GM19467 (cell line): Measurements from ENCODE around the gene BEGAIN.
"Not testable (repeated sequence)": the region's sequence is repeated elsewhere in the genome, so short reads cannot be mapped to it uniquely, and the experiment has no call there.

Source experiments
- ATAC-seq: cut with Tn5 transposase; IDR thresholded peaks from one replicate; pipeline ENCODE4 v1.9.1; 2021; ENCODE audit warnings: mild to moderate bottlenecking, moderate library complexity; ENCODE audit not compliant: unreplicated experiment

Gene BEGAIN

GRCh38 chr14:100526632-100527031, 60.6 kb downstream of the BEGAIN start:
- ATAC-seq, result no peak

GRCh38 chr14:100526057-100526456, 61.2 kb downstream of the BEGAIN start:
- ATAC-seq, result no peak

- ATAC-seq, result no peak
These were observed 61.6 kb downstream of the BEGAIN start for GRCh38 chr14:100525615-100526014.

- no peak for ATAC-seq
These were observed 62.3 kb downstream of the BEGAIN start for GRCh38 chr14:100524933-100525243.

DNA sequence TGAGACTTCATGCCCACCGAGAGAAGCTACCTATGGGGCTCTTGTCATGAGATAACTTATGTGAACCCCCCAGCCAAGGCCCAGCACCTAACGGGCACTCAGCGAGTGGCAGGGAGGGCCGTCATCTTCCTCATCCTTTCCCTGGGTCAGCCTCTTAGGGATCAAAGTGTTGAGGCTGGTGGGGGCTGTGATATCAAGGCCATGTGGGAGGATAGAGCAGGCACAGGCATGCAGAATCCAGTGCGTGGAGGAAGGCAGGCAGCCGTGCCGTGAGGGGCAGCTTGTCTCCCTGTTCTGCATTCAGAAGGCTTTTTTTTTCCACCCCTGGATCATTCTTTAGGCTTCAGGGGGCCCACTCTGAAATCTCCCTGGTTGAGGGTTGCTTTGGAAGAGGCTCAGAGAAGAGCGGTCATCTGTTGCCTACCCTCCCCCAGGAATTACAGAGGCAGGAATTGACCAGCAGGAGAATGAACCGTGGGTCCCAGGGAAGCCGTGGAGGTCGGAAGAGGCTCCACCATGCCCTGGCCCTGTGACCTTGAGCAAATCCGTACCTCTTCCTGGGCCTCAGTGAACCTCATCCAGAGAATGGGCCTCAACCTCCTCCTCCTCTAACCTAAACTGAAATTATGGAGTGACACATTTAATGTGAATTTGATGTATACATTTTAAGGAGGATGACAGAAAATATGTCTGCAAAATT, 62.8 kb downstream of the BEGAIN start:
- no peak for ATAC-seq

DNA sequence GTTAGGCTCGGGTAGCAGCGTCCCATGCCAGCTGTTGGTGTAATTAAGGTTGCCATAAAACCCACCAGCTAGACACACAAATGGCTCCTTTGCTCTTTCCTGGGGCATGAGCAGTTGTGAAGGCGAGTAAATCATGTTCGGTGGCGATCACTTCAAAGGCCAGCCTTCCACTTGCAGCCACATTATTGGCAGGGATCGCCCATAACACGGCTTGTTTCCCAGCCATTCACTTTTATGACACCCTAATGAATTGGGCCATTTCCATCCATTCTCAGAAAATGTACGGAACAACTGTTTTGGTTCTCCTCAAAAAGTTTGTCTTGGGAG, 63.4 kb downstream of the BEGAIN start:
- ATAC-seq, result no peak

DNA sequence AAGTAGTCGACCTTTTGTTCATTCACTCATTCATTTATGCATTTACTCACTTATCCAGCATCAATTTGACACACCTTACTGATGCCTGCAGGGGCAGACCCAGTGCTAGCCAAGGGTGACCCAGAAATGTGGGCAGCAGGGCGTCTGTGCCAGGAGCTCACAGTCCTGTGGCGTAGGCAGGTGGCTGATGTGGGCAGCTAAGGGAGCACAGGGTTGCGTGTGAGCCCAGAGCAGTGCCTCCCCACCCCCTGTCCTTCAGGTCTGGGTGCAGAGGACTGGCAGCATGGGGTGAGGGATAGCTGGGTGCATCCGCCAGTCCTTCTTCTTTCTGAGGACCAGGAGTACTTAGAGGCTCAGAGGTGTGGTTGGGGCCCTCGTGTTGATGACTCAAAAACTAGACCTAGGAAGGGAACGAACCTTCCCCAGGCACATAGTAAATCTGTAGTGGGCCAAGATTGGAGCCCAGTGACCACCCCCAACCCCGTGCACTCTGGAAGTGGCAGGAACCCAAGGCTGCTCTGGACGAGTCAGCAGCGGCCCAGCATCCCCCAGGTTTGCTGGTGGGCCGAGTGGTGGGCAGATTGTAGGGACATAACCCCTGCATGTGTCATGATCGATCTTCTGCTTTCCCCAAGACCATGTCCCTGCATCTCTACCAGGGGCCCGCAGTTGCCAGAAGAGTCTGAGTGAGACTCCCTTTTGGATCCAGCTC, 63.9 kb downstream of the BEGAIN start:
- no peak for ATAC-seq

DNA sequence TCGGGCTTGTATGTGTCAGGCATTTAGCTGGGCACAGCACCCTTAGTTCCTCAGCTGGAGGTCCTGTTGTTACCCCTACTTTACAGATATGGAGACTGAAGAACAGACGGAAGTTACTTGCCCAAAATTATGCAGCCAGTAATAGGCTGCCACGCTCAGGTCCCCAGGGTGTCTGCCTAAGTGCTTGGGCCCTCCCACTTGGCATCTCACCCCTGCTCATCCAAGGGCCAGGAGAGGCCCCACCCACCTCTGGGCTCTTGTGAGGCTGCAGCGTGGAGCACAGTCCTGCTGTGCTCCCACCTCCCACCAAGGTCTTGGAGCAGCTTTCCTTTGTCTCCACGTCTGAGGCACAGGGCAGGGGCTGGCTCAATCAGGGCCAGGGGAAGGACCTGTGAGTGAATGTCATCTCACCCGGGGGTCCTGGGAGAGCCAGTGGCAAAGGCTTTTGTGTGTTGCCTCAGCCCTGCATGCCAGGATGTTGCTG, 64.6 kb downstream of the BEGAIN start:
- ATAC-seq, result no peak

DNA sequence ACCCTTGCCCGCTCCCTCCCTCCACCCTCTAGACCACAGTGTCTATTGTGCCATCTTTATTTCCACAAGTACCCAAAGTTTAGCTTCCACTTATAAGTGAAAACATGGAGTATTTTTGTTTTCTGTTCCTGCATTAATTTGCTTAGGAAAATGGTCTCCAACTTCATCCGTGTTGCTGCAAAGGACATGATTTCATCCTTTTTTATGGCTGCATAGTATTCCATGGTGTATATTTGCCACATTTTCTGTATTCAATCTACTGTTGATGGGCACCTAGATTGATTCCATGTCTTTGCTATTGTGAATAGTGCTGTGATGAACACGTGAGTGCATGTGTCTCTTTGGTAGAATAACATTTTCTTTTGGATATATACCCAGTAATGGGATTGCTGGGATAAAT, 81.2 kb downstream of the BEGAIN start:
- not testable (repeated sequence) for ATAC-seq

DNA sequence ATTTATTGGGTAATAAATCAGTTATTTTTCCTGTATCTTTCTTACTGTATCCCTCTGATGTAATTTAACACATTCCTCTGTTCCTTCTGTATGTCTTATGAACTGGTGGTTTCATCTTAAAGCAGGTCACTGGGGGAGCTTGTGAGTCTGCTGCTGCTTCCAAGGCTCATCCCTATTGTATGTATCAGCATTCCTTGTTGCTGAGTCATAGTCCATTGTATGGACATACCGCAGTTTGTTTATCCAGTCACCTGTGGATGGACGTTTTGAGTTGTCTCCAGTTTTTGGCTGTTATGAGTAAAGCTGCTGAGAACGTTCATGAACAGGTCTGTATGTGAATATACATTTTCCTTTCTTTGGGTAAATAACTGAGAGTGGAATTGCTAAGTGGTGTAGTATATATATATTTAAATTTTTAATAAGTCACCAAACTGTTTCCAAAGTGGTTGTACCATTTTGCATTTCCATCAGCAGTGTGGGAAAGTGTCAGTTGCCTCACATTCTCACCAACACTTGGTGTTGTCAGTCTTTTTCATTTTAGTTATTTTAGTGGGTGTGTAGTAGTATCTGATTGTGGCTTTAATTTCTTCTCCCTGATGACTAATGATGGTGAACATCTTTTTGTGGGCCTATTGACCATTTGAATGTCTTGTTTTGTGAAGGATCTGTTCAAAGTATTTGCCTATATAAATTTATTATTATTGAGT, 82.7 kb downstream of the BEGAIN start:
- no peak for ATAC-seq

- no peak for ATAC-seq
These were observed 84.0 kb downstream of the BEGAIN start for GRCh38 chr14:100503251-100503650.

DNA sequence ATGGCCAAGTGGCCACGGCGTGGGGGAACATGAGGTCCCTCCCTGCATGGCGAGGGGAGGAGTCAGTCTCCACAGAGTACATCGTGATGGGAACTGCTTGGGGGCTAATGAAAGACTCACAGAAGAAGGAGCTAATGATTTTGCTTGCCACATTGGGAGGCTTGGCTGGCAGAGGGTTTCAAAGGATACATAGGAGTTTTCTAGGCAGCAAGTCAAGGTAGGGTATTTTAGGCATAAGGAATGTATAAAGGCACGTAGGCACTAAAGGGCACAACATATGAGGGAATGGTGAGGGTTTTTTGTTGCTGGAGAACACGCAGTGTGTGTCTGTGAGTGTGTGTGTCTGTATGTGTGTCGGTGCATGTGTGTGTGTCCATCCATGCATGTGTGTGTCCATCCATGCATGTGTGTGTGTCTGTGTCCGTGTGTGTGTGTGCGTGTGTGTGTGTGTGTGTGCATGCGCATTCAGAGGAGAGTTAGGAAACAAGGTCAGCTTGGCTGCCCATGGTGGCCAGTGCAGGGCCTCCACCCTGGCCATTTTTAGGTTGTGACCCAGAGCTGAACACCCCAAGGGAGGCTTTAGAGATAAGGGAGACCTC, 84.5 kb downstream of the BEGAIN start:
- ATAC-seq, result no peak

GRCh38 chr14:100500128-100500527, 87.1 kb downstream of the BEGAIN start:
- ATAC-seq, result no peak

DNA sequence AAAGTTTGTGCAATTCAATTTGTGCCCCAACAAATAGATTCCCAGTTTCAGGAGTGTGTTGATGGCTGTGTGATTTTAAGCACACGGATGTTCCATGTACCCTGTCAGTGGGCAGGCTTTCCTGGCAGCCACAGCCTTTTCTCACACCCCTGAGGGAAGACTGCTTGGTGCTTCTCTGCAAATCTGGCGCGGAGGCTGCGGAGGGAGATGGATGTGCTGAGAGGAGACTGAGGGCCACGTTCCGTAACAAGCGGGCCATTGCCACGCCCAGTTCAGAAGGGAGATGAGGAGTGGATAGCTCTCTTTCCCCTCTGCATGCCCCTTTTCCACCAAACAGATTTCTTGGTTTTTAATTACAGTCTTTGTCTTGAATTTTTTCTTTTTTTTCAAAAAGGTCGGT, 89.1 kb downstream of the BEGAIN start:
- ATAC-seq, result no peak

DNA sequence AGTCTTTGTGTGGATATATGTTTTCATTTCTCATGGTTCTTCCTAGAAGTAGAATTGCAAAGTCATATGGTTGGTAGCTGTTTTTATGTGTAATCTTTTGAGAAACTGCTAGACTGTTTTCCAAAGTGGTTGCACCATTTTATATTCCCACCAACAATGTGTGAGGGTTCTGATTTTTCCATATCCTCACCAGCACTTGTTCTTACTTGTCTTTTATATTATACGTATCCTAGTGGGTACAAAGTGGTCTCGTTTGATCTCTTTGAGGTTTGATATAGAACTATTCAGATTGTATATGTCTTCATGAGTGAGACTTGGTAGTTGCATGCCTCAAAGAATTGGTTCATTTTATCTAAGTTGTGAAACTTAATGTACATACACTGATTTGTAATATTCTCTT, 91.3 kb downstream of the BEGAIN start:
- no peak for ATAC-seq

- no peak for ATAC-seq
These were observed 92.6 kb downstream of the BEGAIN start for GRCh38 chr14:100494645-100495044.

- no peak for ATAC-seq
These were observed 97.0 kb downstream of the BEGAIN start for GRCh38 chr14:100490252-100490651.

DNA sequence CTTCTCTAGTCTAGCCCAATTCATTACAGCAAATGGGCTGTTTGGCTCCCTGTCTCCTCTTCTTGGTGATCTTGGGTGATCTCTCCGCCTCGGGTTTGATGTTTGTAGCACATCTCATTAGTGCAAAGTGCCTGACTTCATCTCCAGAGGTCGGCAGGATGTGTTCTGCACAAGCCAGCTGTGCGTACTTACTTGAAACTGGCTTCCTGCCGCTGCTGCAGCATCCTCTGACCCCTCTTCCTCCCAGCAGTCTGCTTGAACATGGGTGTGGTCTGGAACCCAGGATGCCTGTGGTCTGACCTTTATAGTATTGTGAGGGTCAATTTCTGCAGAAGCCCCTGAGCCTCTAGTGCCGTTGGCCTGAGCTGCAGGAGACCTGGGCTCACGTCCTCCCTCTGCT, 99.2 kb downstream of the BEGAIN start:
- ATAC-seq, result no peak

- ATAC-seq, result no peak
These were observed 99.9 kb downstream of the BEGAIN start for GRCh38 chr14:100487304-100487703.
